ENCODE measurements around the gene MAPKAP1.

GRCh38 chr9:125548141-125548540 lies 158.9 kb downstream of the MAPKAP1 start:
- TF ChIP-seq CTCF (IDR thresholded peaks at IDR 0.05) (no peak), POLR2AphosphoS5 (IDR thresholded peaks at IDR 0.05) (no peak), POLR2A (IDR thresholded peaks at IDR 0.05) (no peak)

Measured in suprapubic skin (tissue), 4 donors.